ENCODE data around the gene CCNI2. TPM values are rescaled to one million over a fixed set of nuclear protein-coding genes. Genes with fewer than 3 reads are reported as not detected.
"Not testable (repeated sequence)": the region's sequence is repeated elsewhere in the genome, so short reads cannot be mapped to it uniquely, and the experiment has no call there.

Gene CCNI2
- total and polyA plus RNA-seq, 2 experiments from 2014 or later: 0.66 TPM; not detected in 1

GRCh38 chr5:132791026-132791425 lies 43.8 kb downstream of the CCNI2 start:
- no peak overlapping the region for H3K4me3 ChIP-seq
- DNase-seq (ENCODE audit: low read depth in 1 of 2, low spot score in 1 of 2): no peak
- H3K27me3 ChIP-seq: no peaks in the 10 kb centered on the region
- no peaks in the 10 kb centered on the region for H3K9me3 ChIP-seq (ENCODE audit: low read depth)
- H3K36me3 ChIP-seq: no peaks in the 10 kb centered on the region
- TF ChIP-seq CTCF (IDR thresholded peaks at IDR 0.05; ENCODE audit: low read depth, low read length): no peak
- no peak overlapping the region for H3K27ac ChIP-seq
- H3K4me1 ChIP-seq (ENCODE audit: low read depth): peaks cover 3% of the 10 kb centered on the region

- Histone ChIP-seq H3K4me3 (no peak overlapping the region), H3K27me3 (peaks cover 2% of the 10 kb centered on the region), H3K4me1 (ENCODE audit: low read depth) (no peaks in the 10 kb centered on the region), H3K36me3 (no peaks in the 10 kb centered on the region), H3K27ac (no peak overlapping the region), H3K9me3 (ENCODE audit: low read depth) (no peaks in the 10 kb centered on the region)
- no peak for DNase-seq (ENCODE audit: low read depth in 1 of 2, low spot score in 1 of 2)
- no peak for TF ChIP-seq CTCF (IDR thresholded peaks at IDR 0.05; ENCODE audit: low read depth, low read length)
These were observed 50.4 kb downstream of the CCNI2 start for GRCh38 chr5:132797651-132798050.

DNA sequence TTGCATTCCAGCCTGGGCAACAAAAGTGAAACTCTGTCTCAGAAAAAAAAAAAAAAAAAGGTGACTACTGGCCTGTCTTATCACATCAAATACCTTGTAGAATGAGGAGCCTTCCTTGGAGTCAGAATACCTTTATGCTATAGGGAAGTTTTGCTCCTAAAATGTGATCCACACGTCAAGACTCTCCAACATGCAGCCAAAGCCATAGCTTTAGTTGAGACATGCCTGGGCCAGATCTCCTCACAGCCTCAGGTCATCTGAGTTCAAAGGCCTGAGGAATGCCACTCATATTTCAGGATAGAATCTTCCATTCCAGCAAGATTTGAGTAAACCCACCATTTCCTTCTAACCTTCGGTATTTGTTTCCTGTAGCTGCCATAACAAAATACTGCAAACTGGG lies 52.2 kb downstream of the CCNI2 start:
- H3K4me1 ChIP-seq (ENCODE audit: low read depth): no peaks in the 10 kb centered on the region
- H3K36me3 ChIP-seq: no peaks in the 10 kb centered on the region
- no peak for TF ChIP-seq CTCF (IDR thresholded peaks at IDR 0.05; ENCODE audit: low read depth, low read length)
- H3K4me3 ChIP-seq: no peak overlapping the region
- no peak for DNase-seq (ENCODE audit: low read depth in 1 of 2, low spot score in 1 of 2)
- no peak overlapping the region for H3K27ac ChIP-seq
- no peaks in the 10 kb centered on the region for H3K9me3 ChIP-seq (ENCODE audit: low read depth)
- peaks cover 2% of the 10 kb centered on the region for H3K27me3 ChIP-seq

DNA sequence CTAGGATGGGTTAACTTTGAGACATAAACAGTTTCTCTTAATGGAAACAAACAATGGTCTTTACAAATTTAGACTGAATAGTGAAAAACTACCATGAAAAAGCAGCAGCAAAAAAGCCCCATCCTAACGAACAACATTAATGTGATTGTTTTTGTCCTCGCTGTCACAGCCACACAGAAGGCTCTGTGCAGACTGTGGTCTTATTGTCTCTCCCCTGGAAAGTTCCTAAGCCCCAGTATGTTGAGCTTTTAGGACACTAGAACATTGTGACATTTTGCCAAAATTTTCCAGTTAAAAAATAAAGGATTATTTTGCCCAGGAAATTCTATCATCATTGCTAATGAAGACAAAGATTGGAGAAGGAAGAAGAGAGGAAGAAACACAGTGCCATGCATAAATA lies 53.3 kb downstream of the CCNI2 start:
- Histone ChIP-seq H3K4me1 (ENCODE audit: low read depth) (no peaks in the 10 kb centered on the region), H3K4me3 (no peak overlapping the region), H3K36me3 (no peaks in the 10 kb centered on the region), H3K27ac (no peak overlapping the region), H3K27me3 (peaks cover 2% of the 10 kb centered on the region), H3K9me3 (ENCODE audit: low read depth) (no peaks in the 10 kb centered on the region)
- no peak for DNase-seq (ENCODE audit: low read depth in 1 of 2, low spot score in 1 of 2)
- TF ChIP-seq CTCF (IDR thresholded peaks at IDR 0.05; ENCODE audit: low read depth, low read length): no peak

- DNase-seq (ENCODE audit: low read depth in 1 of 2, low spot score in 1 of 2): no peak
- Histone ChIP-seq H3K27ac (no peak overlapping the region), H3K4me3 (no peak overlapping the region), H3K4me1 (ENCODE audit: low read depth) (no peaks in the 10 kb centered on the region), H3K36me3 (no peaks in the 10 kb centered on the region), H3K9me3 (ENCODE audit: low read depth) (no peaks in the 10 kb centered on the region), H3K27me3 (no peaks in the 10 kb centered on the region)
- TF ChIP-seq CTCF (IDR thresholded peaks at IDR 0.05; ENCODE audit: low read depth, low read length): peak; percentile 3
These were observed 54.9 kb downstream of the CCNI2 start for GRCh38 chr5:132802044-132802684.

DNA sequence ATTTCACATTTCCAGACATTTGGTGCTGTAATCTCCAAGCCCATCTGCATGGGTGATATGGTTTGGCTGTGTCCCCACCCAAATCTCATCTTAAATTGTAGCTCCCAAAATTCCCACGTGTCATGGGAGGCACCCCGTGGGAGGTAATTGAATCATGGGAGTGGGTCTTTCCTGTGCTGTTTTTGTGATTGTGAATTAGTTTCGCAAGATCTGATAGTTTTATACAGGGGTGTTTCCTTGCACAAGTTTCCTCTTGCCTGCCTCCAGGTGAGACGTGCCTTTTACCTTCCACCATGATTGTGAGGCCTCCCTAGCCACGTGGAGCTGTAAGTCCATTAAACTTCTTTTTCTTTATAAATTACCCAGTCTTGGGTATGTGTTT lies 55.5 kb downstream of the CCNI2 start:
- not testable (repeated sequence) for DNase-seq (ENCODE audit: low read depth in 1 of 2, low spot score in 1 of 2); H3K36me3 ChIP-seq; H3K9me3 ChIP-seq (ENCODE audit: low read depth); H3K27me3 ChIP-seq; H3K27ac ChIP-seq; H3K4me3 ChIP-seq; H3K4me1 ChIP-seq (ENCODE audit: low read depth)

Other genes with a start within 250 kb of the CCNI2 start
- gene IL5, start 203.9 kb upstream of the CCNI2 start, total RNA-seq: not detected in 2 replicates
- not detected in 2 replicates for gene IL5, start 203.9 kb upstream of the CCNI2 start, polyA plus RNA-seq
- gene RAD50, start 190.4 kb upstream of the CCNI2 start, total RNA-seq: 10.4 and 13.4 TPM in 2 replicates
- gene RAD50, start 190.4 kb upstream of the CCNI2 start, polyA plus RNA-seq: 27.3 and 36.6 TPM in 2 replicates
- gene IL13, start 89.3 kb upstream of the CCNI2 start, total RNA-seq: not detected in 2 replicates
- not detected in 2 replicates for gene IL13, start 89.3 kb upstream of the CCNI2 start, polyA plus RNA-seq
- not detected in 2 replicates for gene IL4, start 73.4 kb upstream of the CCNI2 start, total RNA-seq
- gene IL4, start 73.4 kb upstream of the CCNI2 start, polyA plus RNA-seq: not detected in 2 replicates
- 4.8 and 5.4 TPM in 2 replicates for gene KIF3A, start 9.9 kb upstream of the CCNI2 start, total RNA-seq
- 10.5 and 13.4 TPM in 2 replicates for gene KIF3A, start 9.9 kb upstream of the CCNI2 start, polyA plus RNA-seq
- 41.0 and 51.9 TPM in 2 replicates for gene SEPTIN8, start 29.8 kb downstream of the CCNI2 start, total RNA-seq
- gene SEPTIN8, start 29.8 kb downstream of the CCNI2 start, polyA plus RNA-seq: 18.6 and 24.4 TPM in 2 replicates
- 0.14 TPM in 1 of 2 replicates, not detected in the other for gene SOWAHA, start 65.9 kb downstream of the CCNI2 start, total RNA-seq
- not detected in 2 replicates for gene SOWAHA, start 65.9 kb downstream of the CCNI2 start, polyA plus RNA-seq
- 8.1 and 9.8 TPM in 2 replicates for gene SHROOM1, start 83.2 kb downstream of the CCNI2 start, total RNA-seq
- 13.3 TPM in 2 replicates for gene SHROOM1, start 83.2 kb downstream of the CCNI2 start, polyA plus RNA-seq
- gene GDF9, start 119.0 kb downstream of the CCNI2 start, total RNA-seq: 0.14 and 0.45 TPM in 2 replicates
- 1.8 TPM in 1 of 2 replicates, not detected in the other for gene GDF9, start 119.0 kb downstream of the CCNI2 start, polyA plus RNA-seq
- 97.0 and 217 TPM in 2 replicates for gene UQCRQ, start 119.2 kb downstream of the CCNI2 start, total RNA-seq
- gene UQCRQ, start 119.2 kb downstream of the CCNI2 start, polyA plus RNA-seq: 949 and 1,297 TPM in 2 replicates
- 1.2 and 3.1 TPM in 2 replicates for gene LEAP2, start 126.2 kb downstream of the CCNI2 start, total RNA-seq
- 1.5 and 3.6 TPM in 2 replicates for gene LEAP2, start 126.2 kb downstream of the CCNI2 start, polyA plus RNA-seq
- 52.7 and 83.6 TPM in 2 replicates for gene AFF4, start 216.2 kb downstream of the CCNI2 start, total RNA-seq
- gene AFF4, start 216.2 kb downstream of the CCNI2 start, polyA plus RNA-seq: 32.5 and 36.1 TPM in 2 replicates

Data from cardiac muscle cell (in vitro differentiated cells and primary cell).